Measurements from ENCODE around the gene DAPK2. TPM values are rescaled to one million over a fixed set of nuclear protein-coding genes. Genes with fewer than 3 reads are reported as not detected.
"Not testable (repeated sequence)": the region's sequence is repeated elsewhere in the genome, so short reads cannot be mapped to it uniquely, and the experiment has no call there.

DAPK2 gene
- total RNA-seq, 4 donors from 2014 or later, result 47.4 to 105 (median 78.7) TPM

- Histone ChIP-seq H3K4me3 (replicated peaks in 1 of 3) (peak overlapping the region in 1 of 3 donors; percentile 65), H3K4me1 (peaks cover 18 to 50% of the 10 kb centered on the region in 2 donors), H3K36me3 (peaks cover 2 to 12% of the 10 kb centered on the region in 2 donors), H3K27ac (peak overlapping the region in 2 of 3 donors; percentile 70 to 93), H3K9me3 (no peaks in the 10 kb centered on the region), H3K27me3 (no peaks in the 10 kb centered on the region)
- no peak for DNase-seq
- intact Hi-C loops (cut with DNase I), result no loop called here
- no peak for TF ChIP-seq POLR2A (IDR thresholded peaks at IDR 0.05)
- no peak for TF ChIP-seq CTCF (IDR thresholded peaks at IDR 0.05)
Observed at GRCh38 chr15:64092075-64092820, 46.0 kb upstream of the DAPK2 start.

GRCh38 chr15:64090527-64090926 is 44.2 kb upstream of the DAPK2 start:
- no peaks in the 10 kb centered on the region for H3K27me3 ChIP-seq
- H3K27ac ChIP-seq, result peak overlapping the region; percentile 61 to 80 (median 72)
- no peak for DNase-seq
- H3K4me1 ChIP-seq, result peaks cover 15 to 49% of the 10 kb centered on the region in 2 donors
- TF ChIP-seq POLR2A (IDR thresholded peaks at IDR 0.05), result no peak
- TF ChIP-seq CTCF (IDR thresholded peaks at IDR 0.05), result no peak
- intact Hi-C loops (cut with DNase I), result no loop called here
- no peaks in the 10 kb centered on the region for H3K9me3 ChIP-seq
- 95 to 99% methylated on average over 3 of the region's 3 CpGs for WGBS, 2 donors
- no peak overlapping the region for H3K4me3 ChIP-seq (replicated peaks in 1 of 3)
- H3K36me3 ChIP-seq, result peaks cover 4 to 13% of the 10 kb centered on the region in 2 donors

DNA sequence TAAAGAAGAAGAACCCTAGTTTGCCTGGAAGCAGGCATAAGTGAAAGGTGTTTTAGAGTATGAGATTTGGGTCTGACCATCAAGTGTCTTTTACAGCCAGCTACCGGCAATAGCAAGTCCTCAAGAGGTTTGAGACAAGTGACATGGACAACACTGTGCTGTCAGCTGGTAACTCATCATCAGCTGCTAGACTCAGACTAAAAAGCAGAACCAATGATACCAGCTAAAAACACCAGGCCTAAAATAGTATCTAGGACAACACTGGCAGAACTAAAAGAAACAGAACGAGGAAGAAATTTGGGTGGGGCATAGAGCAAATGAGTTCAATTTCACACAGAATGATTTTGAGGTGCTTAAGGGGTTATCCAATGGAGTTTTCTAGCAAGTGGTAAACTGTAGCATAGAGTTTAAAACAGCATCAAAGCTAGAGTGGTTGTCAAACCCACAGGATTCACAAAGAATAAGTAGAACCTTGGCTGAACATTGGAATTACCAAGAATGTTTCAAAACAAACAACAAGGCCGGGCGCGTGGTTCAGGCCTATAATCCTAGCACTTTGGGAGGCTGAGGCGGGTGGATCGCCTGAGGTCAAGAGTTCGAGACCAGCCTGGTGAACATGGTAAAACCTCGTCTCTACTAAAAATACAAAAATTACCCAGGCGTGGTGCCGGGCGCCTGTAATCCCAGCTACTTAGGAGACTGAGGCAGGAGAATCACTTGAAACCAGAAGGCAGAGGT is 43.4 kb upstream of the DAPK2 start:
- Histone ChIP-seq H3K9me3 (no peaks in the 10 kb centered on the region), H3K27me3 (no peaks in the 10 kb centered on the region), H3K27ac (peak overlapping the region; percentile 61 to 80 (median 72)), H3K4me3 (replicated peaks in 1 of 3) (no peak overlapping the region), H3K4me1 (peaks cover 15 to 41% of the 10 kb centered on the region in 2 donors), H3K36me3 (peaks cover 7 to 19% of the 10 kb centered on the region in 2 donors)
- DNase-seq, result peak; percentile 70 to 77
- 60 to 73% methylated on average over 12 of the region's 12 CpGs for WGBS, 2 donors
- TF ChIP-seq CTCF (IDR thresholded peaks at IDR 0.05) (no peak), POLR2A (IDR thresholded peaks at IDR 0.05) (peak in 1 of 2 donors; percentile 23)
- intact Hi-C loops (cut with DNase I), result no loop called here

DNA sequence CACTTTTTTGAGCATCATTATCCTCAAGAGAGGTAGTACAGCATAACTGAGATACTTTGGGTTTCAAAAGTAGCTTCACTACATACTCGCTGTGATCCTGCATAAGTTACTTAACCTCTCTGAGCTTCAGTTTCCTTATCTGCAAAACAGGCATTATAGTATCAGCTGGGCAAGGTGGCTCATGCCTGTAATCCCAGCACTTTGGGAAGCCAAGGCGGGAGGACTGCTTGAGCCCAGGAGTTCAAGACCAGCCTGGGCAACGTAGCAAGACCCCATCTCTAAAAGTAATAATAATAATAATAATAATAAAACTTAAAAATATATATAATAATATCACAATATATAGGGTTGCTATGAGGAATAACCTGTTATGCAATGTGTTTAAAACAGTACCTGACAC is 36.5 kb upstream of the DAPK2 start:
- Histone ChIP-seq H3K4me3 (replicated peaks in 1 of 3) (no peak overlapping the region), H3K27me3 (no peaks in the 10 kb centered on the region), H3K4me1 (no peaks in the 10 kb centered on the region), H3K36me3 (peaks cover 15 to 25% of the 10 kb centered on the region in 2 donors), H3K27ac (no peak overlapping the region), H3K9me3 (no peaks in the 10 kb centered on the region)
- DNase-seq, result no peak
- intact Hi-C loops (cut with DNase I), result no loop called here
- TF ChIP-seq CTCF (IDR thresholded peaks at IDR 0.05) (no peak), POLR2A (IDR thresholded peaks at IDR 0.05) (no peak)
- WGBS, 2 donors, result 63 to 65% methylated on average over 3 of the region's 3 CpGs

DNA sequence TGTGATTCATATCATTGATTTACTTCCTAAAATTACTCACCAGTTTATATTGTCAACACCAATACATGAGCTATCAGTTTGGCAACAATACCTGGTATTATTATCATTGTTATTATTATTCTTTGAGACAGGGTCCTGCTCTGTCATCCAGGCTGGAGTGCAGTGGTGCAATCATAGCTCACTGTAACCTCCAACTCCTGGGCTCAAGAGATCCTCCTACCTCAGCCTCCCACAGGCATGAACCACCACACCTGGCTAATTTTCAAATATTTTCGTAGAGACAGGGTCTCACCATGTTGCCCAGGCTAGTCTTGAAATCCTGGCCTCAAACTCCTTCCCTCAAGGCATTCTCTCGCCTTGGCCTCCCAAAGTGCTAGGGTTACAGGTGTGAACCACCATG is 27.2 kb upstream of the DAPK2 start:
- 98 to 100% methylated on average over 2 of the region's 2 CpGs for WGBS, 2 donors
- H3K27me3 ChIP-seq; H3K4me3 ChIP-seq (replicated peaks in 1 of 3); intact Hi-C loops (cut with DNase I); H3K9me3 ChIP-seq; H3K36me3 ChIP-seq; H3K27ac ChIP-seq; DNase-seq: not testable (repeated sequence)
- H3K4me1 ChIP-seq, result peaks cover 0 to 18% of the 10 kb centered on the region in 2 donors
